Neural crest cell (in vitro differentiated cells): Measurements from ENCODE around the gene H1-8. TPM values are rescaled to one million over a fixed set of nuclear protein-coding genes. Genes with fewer than 3 reads are reported as not detected.
A peak's percentile ranks its signal among the peaks of the same experiment; 100 is the strongest.

Experiments
- DNase-seq: peaks from one replicate; pipeline ENCODE4 v3.0.0; 2021; ENCODE audit warnings: low read depth, mixed read lengths, low spot score
- H3K27ac Mint-ChIP-seq: one replicate; pipeline ENCODE4 v1.8.0; 2021; ENCODE audit warnings: mild to moderate bottlenecking, mixed read lengths; ENCODE audit not compliant: unreplicated experiment
- H3K27me3 Mint-ChIP-seq: 2 replicates; pipeline ENCODE4 v1.8.0; 2021; ENCODE audit warnings: low read depth, mild to moderate bottlenecking, mixed read lengths
- H3K36me3 Mint-ChIP-seq: 2 replicates; pipeline ENCODE4 v1.8.0; 2021; ENCODE audit warnings: low read depth, mild to moderate bottlenecking, mixed read lengths
- H3K4me1 Mint-ChIP-seq: 2 replicates; pipeline ENCODE4 v1.8.0; 2021; ENCODE audit warnings: mixed read lengths
- H3K4me3 Mint-ChIP-seq: one replicate; pipeline ENCODE4 v1.8.0; 2021; ENCODE audit warnings: mild to moderate bottlenecking, mixed read lengths
- H3K9me3 Mint-ChIP-seq: 2 replicates; pipeline ENCODE4 v1.8.0; 2021; ENCODE audit warnings: mixed read lengths
- total RNA-seq: library from RNA; stranded (reverse); gene quantifications from 2 replicates; pipeline ENCODE4 v1.2.1, GENCODE V29; 2021
- TF ChIP-seq, protein P1 (sequence below): fragments of 200-600 bp; sonication (generic); conservative IDR thresholded peaks from 2 replicates; pipeline ENCODE4 v1.5.0; 2021; ENCODE audit warnings: antibody characterized with exemption, mild to moderate bottlenecking

The H1-8 gene
- total RNA-seq, 1 donor from 2014 or later, result not detected

- TF ChIP-seq, protein P1, sequence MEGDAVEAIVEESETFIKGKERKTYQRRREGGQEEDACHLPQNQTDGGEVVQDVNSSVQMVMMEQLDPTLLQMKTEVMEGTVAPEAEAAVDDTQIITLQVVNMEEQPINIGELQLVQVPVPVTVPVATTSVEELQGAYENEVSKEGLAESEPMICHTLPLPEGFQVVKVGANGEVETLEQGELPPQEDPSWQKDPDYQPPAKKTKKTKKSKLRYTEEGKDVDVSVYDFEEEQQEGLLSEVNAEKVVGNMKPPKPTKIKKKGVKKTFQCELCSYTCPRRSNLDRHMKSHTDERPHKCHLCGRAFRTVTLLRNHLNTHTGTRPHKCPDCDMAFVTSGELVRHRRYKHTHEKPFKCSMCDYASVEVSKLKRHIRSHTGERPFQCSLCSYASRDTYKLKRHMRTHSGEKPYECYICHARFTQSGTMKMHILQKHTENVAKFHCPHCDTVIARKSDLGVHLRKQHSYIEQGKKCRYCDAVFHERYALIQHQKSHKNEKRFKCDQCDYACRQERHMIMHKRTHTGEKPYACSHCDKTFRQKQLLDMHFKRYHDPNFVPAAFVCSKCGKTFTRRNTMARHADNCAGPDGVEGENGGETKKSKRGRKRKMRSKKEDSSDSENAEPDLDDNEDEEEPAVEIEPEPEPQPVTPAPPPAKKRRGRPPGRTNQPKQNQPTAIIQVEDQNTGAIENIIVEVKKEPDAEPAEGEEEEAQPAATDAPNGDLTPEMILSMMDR, result no peak
- no peak overlapping the region for H3K27ac Mint-ChIP-seq
- no peaks in the 10 kb centered on the region for H3K27me3 Mint-ChIP-seq
- no peak overlapping the region for H3K4me3 Mint-ChIP-seq
- no peak for DNase-seq
- no peaks in the 10 kb centered on the region for H3K9me3 Mint-ChIP-seq
- H3K4me1 Mint-ChIP-seq, result peaks cover 7% of the 10 kb centered on the region
- H3K36me3 Mint-ChIP-seq, result no peaks in the 10 kb centered on the region
These were observed 21.0 kb downstream of the H1-8 start for GRCh38 chr3:129563850-129564535.

- Mint-ChIP-seq H3K4me3 (no peak overlapping the region), H3K9me3 (no peaks in the 10 kb centered on the region), H3K27me3 (no peaks in the 10 kb centered on the region), H3K4me1 (peaks cover 7% of the 10 kb centered on the region), H3K27ac (peak overlapping the region; percentile 62), H3K36me3 (no peaks in the 10 kb centered on the region)
- DNase-seq, result no peak
- TF ChIP-seq, protein P1, result no peak
These were observed 22.1 kb downstream of the H1-8 start for GRCh38 chr3:129564981-129565644.

GRCh38 chr3:129565902-129566301 lies 22.9 kb downstream of the H1-8 start:
- H3K9me3 Mint-ChIP-seq, result no peaks in the 10 kb centered on the region
- no peak for DNase-seq
- peaks cover under 1% of the 10 kb centered on the region for H3K4me1 Mint-ChIP-seq
- no peaks in the 10 kb centered on the region for H3K36me3 Mint-ChIP-seq
- H3K27ac Mint-ChIP-seq, result no peak overlapping the region
- no peak overlapping the region for H3K4me3 Mint-ChIP-seq
- TF ChIP-seq, protein P1, result no peak
- no peaks in the 10 kb centered on the region for H3K27me3 Mint-ChIP-seq

DNA sequence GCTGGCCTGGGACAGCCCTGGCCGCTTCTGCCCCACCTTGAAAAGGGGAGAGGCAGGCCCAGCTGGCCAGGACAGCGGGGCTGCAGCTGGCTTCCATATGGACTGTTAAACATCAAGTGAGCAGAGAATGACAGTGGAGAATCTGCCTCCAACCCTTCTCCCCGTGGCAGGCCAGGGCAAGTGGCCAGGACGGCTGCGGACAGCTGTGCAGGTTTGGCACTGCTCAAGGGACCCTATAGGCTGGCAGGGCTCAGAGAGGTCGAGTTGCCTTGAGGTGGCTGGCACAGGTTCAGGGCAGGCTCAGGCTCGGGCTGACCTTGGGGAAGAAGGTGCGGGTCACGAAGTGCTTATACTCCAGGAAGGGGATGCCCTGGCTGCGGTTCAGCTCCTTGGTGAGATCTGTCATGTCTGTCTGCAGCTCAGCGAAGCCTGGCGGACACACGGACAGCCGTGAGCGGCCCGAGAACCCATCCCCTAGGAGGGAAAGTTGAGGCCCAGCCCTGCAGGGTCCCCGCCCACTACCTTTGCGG lies 24.3 kb downstream of the H1-8 start:
- no peak for DNase-seq
- H3K36me3 Mint-ChIP-seq, result no peaks in the 10 kb centered on the region
- no peak overlapping the region for H3K27ac Mint-ChIP-seq

GRCh38 chr3:129567939-129568338 lies 25.0 kb downstream of the H1-8 start:
- H3K4me1 Mint-ChIP-seq, result no peaks in the 10 kb centered on the region
- H3K9me3 Mint-ChIP-seq, result no peaks in the 10 kb centered on the region
- H3K27me3 Mint-ChIP-seq, result no peaks in the 10 kb centered on the region
- no peak overlapping the region for H3K27ac Mint-ChIP-seq
- no peak for DNase-seq
- H3K36me3 Mint-ChIP-seq, result no peaks in the 10 kb centered on the region
- H3K4me3 Mint-ChIP-seq, result no peak overlapping the region
- TF ChIP-seq, protein P1, result no peak

More for the DNA sequence above, 24.3 kb downstream of the H1-8 start:
- H3K9me3 Mint-ChIP-seq, result no peaks in the 10 kb centered on the region
- TF ChIP-seq, protein P1, result no peak
- no peaks in the 10 kb centered on the region for H3K27me3 Mint-ChIP-seq
- no peaks in the 10 kb centered on the region for H3K4me1 Mint-ChIP-seq
- H3K4me3 Mint-ChIP-seq, result no peak overlapping the region
